NCI-H446 treated with DMSO at 0.1 percent for 48 hours (cell line): ENCODE results near the gene SPSB3.

Experiments used
- DNase-seq: peaks from one replicate; lab custom pipeline; 2025; lab: John Stamatoyannopoulos, UW

The SPSB3 gene

GRCh38 chr16:1788708-1789100 is 6.3 kb upstream of the SPSB3 start:
- no peak for DNase-seq

GRCh38 chr16:1788095-1788707 is 5.8 kb upstream of the SPSB3 start:
- no peak for DNase-seq

GRCh38 chr16:1787322-1788094 is 5.1 kb upstream of the SPSB3 start:
- no peak for DNase-seq

GRCh38 chr16:1787056-1787321 is 4.6 kb upstream of the SPSB3 start:
- DNase-seq, result no peak

- DNase-seq, result no peak
Measured at GRCh38 chr16:1786242-1787055, 4.1 kb upstream of the SPSB3 start.

- no peak for DNase-seq
Measured at GRCh38 chr16:1785846-1786170, 3.4 kb upstream of the SPSB3 start.

- no peak for DNase-seq
Measured at GRCh38 chr16:1784977-1785845, 2.8 kb upstream of the SPSB3 start.

DNA sequence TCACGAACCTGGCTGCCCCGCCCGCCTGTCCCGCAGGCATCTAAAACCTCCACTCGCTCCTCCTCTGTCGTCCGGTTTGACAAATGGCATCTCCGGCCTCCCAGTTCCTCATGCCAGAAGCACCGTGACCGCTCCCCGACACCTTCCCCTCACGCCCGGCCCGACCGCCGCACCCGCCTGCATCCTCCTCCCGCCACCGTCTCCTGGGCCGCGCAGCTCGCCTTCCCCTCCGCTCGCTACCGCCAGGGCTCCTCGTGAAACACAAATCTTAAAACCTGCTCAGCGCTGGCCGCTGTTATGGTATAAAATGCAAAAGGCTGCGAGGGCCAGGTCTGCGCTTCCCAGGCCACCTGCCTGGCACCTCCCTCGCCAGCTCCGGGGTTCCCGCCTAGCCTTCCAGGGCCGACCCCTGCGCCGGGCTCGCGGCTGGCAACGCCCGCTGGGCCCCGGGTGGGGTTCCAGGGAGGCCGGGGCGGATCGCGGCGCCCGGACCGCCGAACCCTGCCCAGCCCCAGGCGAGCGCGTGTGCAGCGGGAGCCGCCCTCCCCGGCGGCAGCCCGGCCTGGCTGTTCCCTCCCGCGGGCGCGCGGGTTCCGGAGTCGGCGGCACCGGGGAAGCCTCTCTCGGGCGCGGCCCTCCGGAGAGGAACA is 488 bp downstream of the SPSB3 start:
- DNase-seq, result no peak

GRCh38 chr16:1781254-1781653 is 1.1 kb downstream of the SPSB3 start:
- no peak for DNase-seq

- no peak for DNase-seq
Measured at GRCh38 chr16:1780677-1781072, 1.7 kb downstream of the SPSB3 start.

DNA sequence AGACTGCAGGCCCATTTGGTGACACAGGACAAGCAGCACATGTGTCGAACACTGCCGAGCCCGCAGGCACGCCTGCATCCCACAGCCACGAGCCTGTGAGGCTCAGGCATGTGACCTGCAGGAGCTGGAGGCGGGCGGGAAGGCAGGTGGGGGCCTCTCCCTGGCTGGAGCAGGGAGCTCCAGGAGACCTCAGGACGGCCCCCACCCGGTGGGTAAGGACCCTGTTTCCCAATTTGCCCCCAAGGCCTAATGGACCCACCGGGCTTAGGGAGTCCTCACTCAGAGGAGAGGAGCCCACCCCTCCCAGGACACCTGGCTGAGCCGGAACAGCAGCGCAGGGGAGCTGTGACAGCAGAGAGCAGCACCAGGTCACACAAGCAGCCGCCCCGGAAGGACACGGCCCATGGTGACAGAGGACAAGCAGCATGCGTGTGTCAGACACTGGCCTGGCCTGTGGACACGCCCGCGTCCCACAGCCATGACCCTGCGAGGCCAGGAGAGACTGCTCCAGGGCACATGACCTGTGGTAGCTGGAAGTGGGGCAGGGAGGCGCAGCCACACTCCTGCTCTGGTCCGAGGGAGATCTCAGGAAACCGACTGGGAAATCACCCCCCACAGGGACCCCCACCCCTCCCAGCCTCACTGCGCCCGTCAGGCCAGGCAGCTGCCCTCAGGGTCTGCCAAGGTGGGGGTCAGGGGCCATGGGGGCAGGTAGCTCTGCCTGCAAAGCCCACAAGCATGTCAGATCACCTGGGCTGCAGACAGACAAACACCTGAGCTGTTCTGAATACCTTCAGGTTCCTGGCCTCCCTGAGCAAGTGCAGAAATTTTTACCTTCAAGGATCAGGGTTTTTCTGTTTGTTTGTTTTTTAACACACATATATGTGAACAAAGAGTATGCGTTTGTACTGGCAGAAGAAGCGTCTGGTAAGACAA is 2.4 kb downstream of the SPSB3 start:
- no peak for DNase-seq

GRCh38 chr16:1779234-1779701 is 3.1 kb downstream of the SPSB3 start:
- no peak for DNase-seq

GRCh38 chr16:1778200-1779179 is 3.9 kb downstream of the SPSB3 start:
- no peak for DNase-seq

- no peak for DNase-seq
Measured at GRCh38 chr16:1777375-1778199, 4.8 kb downstream of the SPSB3 start.

DNA sequence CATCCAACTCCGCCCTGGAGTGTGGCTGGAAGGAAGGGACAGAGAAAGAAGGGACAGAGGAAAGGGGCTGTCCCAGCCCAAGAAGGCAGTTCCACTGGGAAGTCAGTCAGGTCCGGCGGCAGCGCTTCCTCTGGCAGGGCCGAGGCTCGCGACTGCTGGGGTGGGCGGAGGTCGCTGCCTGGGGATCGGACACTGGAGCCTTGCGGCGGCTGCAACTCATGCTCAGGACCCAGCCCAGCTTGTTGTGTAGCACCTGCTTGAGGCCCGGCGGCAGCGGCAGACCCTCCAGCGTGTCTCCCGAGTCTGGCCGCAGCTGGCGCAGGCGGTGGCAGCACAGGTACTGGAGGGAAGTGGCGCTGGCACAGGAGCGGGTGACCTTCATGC is 5.4 kb downstream of the SPSB3 start:
- DNase-seq, result no peak

DNA sequence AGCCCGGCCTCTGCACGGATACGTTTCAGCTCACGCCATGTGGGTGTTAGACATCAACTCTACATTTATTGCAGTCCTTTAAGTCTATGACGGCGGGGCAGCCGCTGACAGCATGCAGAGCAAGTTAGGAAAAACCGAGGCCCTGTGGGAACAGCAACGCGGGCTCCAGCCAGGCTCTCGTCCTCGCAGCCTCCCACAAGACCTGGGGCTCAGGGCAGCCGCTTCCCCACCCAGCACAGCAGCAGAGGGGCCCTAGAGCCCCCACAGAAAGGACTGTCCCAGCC is 5.8 kb downstream of the SPSB3 start:
- no peak for DNase-seq

GRCh38 chr16:1775846-1776671 is 6.3 kb downstream of the SPSB3 start:
- no peak for DNase-seq
